CD4-positive, alpha-beta T cell treated with Interleukin-4 for 1 hour (primary cell): ENCODE data around the gene SLC4A5.
A peak's percentile ranks its signal among the peaks of the same experiment; 100 is the strongest.

ENCODE experiments used
- DNase-seq, 2 donors: peaks; one replicate each; pipeline ENCODE4 v3.0.0-alpha.2; 2020 to 2022

The SLC4A5 gene

GRCh38 chr2:74343316-74343715 is at the start of gene SLC4A5:
SLC4A5 (minus strand) TSS chr2:74343416; CDS start chr2:74315023, 28,393 bp downstream.
- DNase-seq: no peak

GRCh38 chr2:74392449-74392743 is 49.2 kb upstream of the SLC4A5 start:
- DNase-seq: no peak

DNA sequence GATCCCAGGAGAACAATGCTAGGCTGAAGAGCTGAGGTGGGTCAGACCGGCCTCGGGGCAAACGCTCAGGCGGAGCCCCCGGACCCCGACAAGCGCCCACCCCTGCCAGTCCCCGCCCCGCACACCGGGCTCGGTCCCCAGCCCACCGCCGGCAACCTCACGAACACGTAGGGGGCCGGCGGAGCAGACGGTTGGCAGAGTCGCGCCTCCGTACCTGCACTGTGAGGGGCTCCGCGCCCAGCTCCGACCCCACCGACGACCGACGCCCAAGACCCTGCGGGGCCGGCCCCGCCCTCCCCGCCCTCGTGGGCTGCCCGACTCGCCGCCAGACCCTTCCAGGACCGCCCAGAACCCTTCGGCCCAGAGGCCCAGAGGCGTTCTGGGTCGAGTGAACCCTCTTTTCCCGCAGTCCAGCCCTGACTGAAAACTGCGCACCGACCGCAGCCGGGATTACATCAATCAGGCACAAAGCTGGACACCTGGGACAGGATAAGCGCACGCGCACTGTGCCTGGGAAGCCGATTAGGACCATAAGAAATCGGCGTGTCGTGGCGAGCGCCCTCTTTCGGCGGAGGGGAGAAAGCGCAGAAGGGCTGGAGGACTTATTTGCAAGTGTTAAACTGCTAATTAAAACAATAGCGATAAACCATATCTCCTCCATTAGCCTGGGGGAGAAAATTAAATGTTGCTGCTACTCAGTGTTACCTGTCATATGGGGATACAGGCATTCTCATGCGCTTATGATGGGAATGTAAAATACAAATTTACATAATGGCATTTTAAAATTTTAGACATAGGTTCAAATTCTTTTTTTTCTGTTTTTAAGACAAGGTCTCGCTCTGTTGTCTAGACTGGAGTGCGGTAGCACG is 48.6 kb upstream of the SLC4A5 start:
- DNase-seq: peak; percentile 94 to 95

DNA sequence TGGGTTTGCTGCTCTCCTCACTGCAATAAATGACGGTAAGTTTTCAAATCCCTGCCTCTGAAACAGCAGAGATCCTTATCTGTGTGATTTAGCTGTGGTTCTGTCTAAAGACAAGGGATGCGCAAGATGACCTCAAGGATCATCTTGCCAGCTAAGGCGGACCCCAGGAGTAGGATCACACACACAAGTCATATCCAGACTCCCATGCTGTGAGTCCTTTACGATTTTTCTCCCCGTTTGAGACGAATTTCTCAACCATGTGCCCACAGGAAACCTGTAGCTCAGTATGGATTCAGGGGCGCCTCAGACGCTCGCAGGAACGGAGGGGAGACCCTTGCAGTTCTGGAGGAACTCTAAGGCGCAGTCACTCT is 48.0 kb upstream of the SLC4A5 start:
- no peak for DNase-seq

GRCh38 chr2:74390606-74391005 is 47.4 kb upstream of the SLC4A5 start:
- DNase-seq: no peak

DNA sequence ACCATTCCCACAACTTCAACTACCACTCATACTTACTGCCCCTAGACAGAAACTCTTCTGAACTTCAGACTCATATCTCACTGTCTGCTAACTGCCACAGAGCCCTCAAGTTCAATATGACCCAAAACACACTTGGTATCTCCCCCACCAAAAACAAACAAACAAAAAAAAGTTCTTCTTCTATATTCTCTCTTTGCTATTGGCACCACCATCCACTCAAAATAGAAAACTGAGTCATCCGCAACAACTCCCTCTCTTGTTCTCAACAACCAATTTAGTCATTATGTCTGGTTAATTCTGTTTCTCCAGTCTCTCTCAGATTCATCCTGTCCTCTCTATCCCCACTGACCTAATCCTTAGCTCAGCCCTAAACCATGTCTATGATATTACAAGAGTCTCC is 44.1 kb upstream of the SLC4A5 start:
- DNase-seq: no peak

GRCh38 chr2:74385396-74385795 is 42.2 kb upstream of the SLC4A5 start:
- no peak for DNase-seq

GRCh38 chr2:74384051-74384450 is 40.8 kb upstream of the SLC4A5 start:
- DNase-seq: no peak

GRCh38 chr2:74383254-74383653 is 40.0 kb upstream of the SLC4A5 start:
- DNase-seq: no peak

DNA sequence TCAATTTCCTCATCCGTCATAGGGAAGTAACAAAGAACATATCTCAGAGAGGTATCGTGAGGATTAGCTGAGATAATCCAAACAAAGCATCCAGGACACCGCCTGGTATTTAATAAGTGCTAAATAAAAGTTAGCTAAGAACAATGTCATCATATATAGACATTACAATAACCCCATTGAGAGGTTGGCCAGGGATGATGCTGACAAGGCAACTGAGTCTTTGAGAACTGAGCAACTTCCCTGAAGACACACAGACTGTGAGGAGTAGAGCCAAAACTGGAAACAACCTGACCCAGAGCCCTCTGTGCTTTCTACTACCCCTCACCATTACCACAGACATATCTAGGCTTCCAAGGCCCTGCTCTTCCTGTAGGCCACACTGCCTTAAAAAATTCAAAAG is 38.5 kb upstream of the SLC4A5 start:
- DNase-seq: no peak

DNA sequence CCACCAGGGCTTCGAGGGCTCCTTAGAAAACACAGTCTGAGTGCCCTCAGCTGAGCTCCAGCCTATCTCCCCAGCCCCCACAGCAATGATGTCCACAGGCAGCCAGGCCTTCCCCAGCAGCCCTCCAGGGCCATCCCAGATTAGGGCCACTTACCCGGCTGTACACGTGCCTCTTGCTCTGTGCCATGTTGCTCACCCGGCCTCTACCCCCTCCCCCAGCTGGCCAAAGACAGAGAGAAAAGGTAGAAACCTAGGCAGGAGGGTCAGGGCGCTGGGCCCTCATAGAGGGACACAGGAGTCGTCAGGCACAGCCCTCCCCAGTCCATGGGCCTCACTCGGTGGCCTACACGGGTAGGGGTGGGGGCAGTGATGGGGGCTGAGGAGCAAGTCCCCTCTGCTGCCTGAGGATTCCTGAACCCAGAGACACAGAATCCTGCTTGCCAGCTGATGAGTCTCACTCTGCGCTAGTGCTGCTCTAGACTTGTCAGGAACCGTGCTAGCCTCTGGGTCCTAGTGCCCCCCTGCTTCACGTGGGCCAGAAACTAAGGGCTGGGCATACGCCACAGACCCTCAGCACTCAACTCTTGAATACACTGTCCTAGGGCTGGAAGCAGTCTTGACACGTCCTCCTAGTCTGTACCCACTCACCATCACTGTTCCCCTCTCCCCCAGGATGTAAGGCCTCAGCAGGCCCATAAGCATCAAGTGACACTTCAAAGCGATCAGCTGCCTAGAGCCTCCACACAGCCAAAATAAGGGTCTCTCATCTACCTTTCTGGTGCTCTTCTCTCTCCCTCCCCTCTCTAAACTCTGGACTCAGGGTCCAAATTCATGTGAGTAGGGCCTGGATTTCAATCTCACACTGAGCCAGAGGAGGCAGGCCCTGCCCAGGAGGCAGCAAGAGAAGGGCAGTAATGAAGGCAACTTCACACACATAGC is 36.9 kb upstream of the SLC4A5 start, which contains the start of gene DCTN1:
Gene DCTN1, minus strand, starts transcription at position 461 of the 939 bp plus-strand sequence. Its CDS starts 274 bp downstream, at position 187.
- DNase-seq: peak in 1 of 2 donors; percentile 20

GRCh38 chr2:74378007-74378406 is 34.8 kb upstream of the SLC4A5 start:
- DNase-seq: no peak

DNA sequence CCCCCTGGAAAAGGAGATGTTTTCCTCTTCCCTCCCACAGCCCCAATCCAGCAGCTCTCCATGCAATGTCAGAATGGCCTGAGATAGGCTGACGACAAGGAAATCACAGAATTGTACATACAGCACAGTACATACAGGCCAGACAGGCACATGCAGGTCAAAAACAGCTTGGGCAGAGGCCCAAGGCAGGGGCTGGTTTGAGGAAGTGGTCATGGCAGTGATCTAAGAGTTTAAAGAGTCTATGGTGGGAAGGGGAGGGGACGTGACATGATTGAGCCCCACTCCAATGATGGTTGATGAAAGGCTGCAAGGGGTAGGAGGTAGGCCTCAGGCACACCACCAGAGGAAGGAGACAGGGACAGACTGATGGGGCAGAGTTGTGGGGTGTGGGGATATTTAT is 32.6 kb upstream of the SLC4A5 start:
- no peak for DNase-seq

GRCh38 chr2:74374509-74375205 is 31.4 kb upstream of the SLC4A5 start:
- peak in 1 of 2 donors; percentile 4 for DNase-seq

GRCh38 chr2:74373985-74374384 is 30.8 kb upstream of the SLC4A5 start:
- no peak for DNase-seq

DNA sequence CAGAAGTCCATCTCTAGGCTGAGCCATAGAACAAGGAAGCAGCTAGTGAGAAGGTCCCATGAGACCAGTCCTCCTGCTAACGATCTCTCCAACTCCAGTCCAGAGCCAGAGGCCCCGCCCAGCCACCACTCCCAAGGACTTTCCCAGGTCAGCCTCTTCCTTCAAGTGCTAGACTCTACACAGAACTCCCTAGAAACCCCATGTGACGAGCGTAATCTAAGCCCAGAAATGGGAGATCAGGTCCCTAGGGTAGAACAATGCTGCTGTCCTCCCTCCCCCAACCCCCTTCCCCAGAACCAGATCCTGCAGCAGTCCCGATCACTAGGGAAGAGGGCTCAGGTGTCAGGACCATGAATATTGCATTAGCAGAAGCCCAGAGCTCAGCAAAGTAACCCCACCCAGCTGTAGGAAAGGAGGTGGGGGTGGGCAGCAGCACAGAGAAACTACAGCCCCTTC is 30.0 kb upstream of the SLC4A5 start:
- DNase-seq: no peak

- DNase-seq: no peak
Observed at GRCh38 chr2:74372674-74373073, 29.5 kb upstream of the SLC4A5 start.

GRCh38 chr2:74371421-74371820 is 28.2 kb upstream of the SLC4A5 start:
- no peak for DNase-seq

DNA sequence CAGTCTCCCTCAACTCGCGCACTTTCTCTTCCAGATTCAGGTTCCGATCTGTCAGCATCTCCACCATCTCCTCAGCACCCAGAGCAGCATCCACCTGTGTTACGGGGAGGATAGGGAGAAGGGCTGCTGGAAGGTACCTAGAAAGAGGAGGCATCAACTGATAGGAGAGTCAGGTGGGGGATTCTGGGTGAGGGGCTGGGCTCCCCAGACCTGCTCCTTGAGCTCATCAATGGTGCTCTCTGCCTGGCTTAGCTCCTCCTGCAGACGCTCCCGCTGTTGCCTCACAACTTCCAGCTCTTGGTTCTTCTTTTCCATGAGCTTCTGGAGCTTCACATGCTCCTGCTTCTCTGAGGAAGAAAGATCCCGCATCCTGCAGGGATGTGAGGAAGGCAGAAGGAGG is 26.8 kb upstream of the SLC4A5 start:
- DNase-seq: no peak

DNA sequence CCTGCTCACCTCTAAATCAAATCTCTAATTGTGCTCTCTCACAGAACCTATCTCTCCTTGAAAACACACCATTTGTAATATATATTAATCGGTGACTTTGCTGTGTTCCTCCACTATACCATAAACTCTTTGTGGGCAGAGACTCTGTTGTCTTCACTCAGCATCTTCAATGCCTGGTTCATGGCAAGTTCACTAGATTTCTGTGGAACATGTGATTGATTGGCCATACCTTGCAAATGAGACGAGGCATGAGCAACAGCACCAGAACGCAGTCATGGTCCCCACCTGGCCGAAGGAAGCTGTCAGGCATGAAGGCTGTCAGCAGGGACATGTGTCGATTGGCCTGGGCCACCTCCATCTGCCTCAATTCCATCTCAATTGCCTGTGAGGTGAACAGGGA is 25.3 kb upstream of the SLC4A5 start:
- DNase-seq: no peak

GRCh38 chr2:74367789-74368188 is 24.6 kb upstream of the SLC4A5 start:
- DNase-seq: no peak

DNA sequence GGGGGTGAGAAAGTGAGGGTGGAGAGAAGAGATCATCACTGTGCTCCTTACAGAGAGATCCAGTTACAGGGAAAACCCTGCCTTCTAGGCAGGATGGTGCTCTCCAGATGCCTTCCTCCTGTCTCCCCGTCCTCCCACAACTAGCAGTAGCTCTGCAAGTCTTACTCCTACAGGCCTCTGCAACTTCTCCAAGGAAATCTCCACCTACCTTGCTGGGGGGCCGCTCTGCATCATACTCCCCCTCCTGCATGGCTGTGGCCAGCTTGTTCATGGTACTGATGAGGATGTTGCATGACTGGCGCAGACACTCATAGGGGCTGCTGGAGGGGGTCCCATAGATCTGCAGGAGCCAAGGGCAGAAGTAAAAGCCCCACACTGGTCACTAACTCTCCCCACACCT is 22.8 kb upstream of the SLC4A5 start:
- no peak for DNase-seq
